ENCODE results near the gene MED23. TPM values are rescaled to one million over a fixed set of nuclear protein-coding genes. Genes with fewer than 3 reads are reported as not detected.

The MED23 gene, protein sequence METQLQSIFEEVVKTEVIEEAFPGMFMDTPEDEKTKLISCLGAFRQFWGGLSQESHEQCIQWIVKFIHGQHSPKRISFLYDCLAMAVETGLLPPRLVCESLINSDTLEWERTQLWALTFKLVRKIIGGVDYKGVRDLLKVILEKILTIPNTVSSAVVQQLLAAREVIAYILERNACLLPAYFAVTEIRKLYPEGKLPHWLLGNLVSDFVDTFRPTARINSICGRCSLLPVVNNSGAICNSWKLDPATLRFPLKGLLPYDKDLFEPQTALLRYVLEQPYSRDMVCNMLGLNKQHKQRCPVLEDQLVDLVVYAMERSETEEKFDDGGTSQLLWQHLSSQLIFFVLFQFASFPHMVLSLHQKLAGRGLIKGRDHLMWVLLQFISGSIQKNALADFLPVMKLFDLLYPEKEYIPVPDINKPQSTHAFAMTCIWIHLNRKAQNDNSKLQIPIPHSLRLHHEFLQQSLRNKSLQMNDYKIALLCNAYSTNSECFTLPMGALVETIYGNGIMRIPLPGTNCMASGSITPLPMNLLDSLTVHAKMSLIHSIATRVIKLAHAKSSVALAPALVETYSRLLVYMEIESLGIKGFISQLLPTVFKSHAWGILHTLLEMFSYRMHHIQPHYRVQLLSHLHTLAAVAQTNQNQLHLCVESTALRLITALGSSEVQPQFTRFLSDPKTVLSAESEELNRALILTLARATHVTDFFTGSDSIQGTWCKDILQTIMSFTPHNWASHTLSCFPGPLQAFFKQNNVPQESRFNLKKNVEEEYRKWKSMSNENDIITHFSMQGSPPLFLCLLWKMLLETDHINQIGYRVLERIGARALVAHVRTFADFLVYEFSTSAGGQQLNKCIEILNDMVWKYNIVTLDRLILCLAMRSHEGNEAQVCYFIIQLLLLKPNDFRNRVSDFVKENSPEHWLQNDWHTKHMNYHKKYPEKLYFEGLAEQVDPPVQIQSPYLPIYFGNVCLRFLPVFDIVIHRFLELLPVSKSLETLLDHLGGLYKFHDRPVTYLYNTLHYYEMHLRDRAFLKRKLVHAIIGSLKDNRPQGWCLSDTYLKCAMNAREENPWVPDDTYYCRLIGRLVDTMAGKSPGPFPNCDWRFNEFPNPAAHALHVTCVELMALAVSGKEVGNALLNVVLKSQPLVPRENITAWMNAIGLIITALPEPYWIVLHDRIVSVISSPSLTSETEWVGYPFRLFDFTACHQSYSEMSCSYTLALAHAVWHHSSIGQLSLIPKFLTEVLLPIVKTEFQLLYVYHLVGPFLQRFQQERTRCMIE (N-terminal part only)
- 10 to 100 TPM; 33.4 to 33.6 TPM for total RNA-seq

DNA sequence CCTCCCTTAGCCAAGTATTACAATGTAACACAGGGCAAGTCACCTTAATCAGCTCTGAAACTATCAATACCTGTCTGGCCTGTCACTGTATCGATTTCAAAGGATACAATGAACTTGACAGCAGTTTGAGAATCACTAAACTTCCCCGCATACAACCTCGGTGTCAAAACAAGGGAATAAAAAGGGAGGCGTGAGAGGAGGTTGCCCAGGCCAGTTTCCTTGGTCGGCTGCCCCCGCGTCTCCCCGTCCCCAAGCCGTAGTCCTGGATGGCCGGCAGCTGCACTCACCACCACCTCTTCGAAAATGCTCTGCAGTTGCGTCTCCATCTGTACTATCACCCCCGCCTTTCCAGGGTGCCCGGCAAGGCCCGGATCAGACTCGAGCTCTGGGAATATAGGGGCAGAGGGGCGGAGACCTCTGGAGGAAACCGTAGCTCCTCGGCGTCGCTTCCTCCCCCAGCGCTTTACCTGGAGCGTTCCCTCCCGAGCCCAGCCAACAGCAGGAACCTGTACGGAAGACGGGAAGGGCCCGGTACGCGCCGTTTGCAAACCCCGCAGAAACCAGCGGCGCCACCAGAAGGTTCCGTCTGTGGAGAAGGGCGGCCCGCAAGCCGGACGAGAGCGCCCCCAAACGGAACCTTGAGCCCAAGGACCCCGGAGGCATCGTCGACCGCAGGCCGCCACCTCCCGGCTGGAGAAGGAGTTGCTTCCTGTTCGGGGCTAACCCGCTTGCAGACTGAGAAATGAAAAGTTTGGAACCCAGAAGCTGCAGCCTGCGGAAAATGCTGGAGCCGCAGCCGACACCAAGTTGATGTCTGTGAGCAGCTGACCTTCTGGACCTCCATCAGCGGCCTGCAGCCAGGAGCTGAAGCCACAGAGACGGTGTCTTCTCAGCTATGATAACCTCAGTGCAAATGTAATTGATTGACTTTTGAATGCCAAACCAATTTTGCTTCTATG lies at the start of gene MED23:
Gene MED23, minus strand, starts transcription at position 519 of the 959 bp plus-strand sequence. Its CDS starts 193 bp downstream, at position 326.

GRCh38 chr6:131636880-131637792 lies 9.1 kb upstream of the MED23 start, which contains the start of gene ENPP3:
Gene ENPP3, plus strand, starts transcription at chr6:131637302. Its CDS starts 83 bp downstream, at chr6:131637385.

DNA sequence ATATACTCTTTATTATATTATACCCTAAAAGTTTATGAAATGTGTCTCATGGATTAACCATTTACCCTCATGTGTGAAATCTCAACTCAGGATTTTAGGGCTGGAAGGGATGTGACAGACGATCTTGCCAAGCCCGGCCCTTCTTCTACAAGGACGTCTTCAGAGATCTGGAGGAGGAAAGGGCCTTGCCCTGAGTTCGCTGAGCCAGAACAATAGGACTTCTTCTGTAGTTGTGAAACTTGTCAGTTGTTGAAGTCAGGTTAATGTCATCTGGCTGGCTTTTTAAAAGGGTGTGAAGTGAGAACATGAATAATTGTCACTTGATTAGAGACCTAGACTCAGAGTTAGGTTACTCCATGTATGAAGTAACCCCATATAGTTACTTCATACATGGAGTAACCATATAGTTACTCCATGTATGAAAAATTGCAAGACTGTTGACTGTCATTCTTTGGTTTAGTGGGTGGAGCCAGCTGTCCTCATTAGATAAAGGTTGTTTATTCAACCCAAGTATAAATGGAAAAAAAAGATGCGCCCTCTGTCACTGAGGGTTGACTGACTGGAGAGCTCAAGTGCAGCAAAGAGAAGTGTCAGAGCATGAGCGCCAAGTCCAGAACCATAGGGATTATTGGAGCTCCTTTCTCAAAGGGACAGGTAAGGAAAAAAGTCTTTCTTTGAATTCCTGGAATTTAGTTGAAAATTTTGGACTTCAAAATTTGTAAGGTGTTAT lies 55.2 kb downstream of the MED23 start, which contains the start of gene ARG1:
Gene ARG1, plus strand, starts transcription at position 541 of the 730 bp plus-strand sequence. Its CDS starts 57 bp downstream, at position 598.

Other genes starting within 250 kb of the MED23 start
- not detected for gene ARG1, start 55.0 kb downstream of the MED23 start, total RNA-seq
- gene ENPP3, start 9.1 kb upstream of the MED23 start, total RNA-seq, result not detected
- not detected for gene OR2A4, start 73.2 kb upstream of the MED23 start, total RNA-seq
- gene CTAGE9, start 82.8 kb upstream of the MED23 start, total RNA-seq, result not detected
- gene ENPP1, start 179.8 kb upstream of the MED23 start, total RNA-seq, result not detected